ENCODE data around the gene ITGAE. TPM values are rescaled to one million over a fixed set of nuclear protein-coding genes. Genes with fewer than 3 reads are reported as not detected.

Gene ITGAE
- total RNA-seq, 2 experiments from 2014 or later: 38.0 to 38.8 TPM

DNA sequence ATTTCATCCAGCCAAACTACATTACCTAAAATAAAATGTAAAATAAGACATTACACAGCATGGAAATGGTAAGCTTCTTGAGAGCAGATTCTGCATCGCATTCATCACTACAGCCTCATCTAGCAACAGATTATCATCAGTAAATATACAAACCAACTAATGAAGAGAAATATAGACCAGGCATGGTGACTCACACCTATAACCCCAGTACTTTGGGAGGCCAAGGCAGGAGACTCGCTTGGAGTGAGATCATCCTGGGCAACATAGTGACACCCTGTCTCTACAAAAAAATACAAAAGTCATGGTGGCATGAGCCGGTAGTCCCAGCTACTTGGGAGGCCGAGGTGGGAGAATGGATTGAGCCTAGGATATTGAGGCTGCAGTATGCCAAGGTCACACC is 25.2 kb upstream of the ITGAE start:
- ChIA-PET POLR2A (no interaction called here), CTCF (interaction anchor here (0.8 to 4.9 kb wide), 11 partner anchors 9 to 142 kb away, joined by 3 to 111 read pairs (median 6); partner anchors contain the start of genes HASPIN and NCBP3)

DNA sequence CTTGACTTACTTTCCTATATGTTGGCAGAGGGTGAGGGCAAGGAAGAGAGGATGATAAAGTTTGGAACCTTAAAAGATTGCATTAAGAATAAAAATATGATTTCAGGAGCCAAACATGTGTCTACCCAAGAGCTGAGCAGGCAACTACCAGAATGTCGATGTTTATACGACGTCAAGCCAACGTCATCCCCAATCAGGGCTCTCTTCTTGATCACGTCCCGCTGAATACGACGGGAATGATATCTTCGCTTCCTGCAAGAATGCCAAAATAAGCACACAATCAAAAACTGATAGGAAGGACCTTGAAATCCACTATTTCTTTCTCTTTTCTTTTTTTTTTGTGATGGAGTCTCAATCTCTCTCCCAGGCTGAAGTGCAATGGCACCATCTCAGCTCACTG is 20.1 kb upstream of the ITGAE start:
- ChIA-PET POLR2A (no interaction called here), CTCF (no interaction called here)

DNA sequence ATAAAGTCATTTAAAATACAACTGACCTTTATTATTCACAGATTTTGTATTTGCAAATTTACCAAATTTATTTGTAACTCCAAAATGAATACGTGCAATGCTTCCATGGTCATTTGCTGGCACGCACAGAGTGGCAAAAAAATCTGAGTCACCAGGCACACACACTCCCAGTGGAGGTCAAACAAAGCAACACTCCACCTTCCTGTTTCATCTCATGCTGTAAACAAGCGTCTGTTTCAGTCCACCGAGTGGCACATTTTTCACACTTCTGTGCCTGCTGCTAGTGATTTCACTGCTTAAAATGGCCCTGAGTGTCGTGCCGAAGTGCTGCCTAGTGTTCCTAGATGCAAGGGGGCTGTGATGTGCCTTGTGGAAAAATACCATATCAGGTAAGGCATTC is 17.8 kb upstream of the ITGAE start:
- ChIA-PET POLR2A (no interaction called here), CTCF (interaction anchor here (2.2 kb wide), 1 partner anchor 9 kb away, joined by 7 read pairs; no protein-coding TSS in a partner anchor)

DNA sequence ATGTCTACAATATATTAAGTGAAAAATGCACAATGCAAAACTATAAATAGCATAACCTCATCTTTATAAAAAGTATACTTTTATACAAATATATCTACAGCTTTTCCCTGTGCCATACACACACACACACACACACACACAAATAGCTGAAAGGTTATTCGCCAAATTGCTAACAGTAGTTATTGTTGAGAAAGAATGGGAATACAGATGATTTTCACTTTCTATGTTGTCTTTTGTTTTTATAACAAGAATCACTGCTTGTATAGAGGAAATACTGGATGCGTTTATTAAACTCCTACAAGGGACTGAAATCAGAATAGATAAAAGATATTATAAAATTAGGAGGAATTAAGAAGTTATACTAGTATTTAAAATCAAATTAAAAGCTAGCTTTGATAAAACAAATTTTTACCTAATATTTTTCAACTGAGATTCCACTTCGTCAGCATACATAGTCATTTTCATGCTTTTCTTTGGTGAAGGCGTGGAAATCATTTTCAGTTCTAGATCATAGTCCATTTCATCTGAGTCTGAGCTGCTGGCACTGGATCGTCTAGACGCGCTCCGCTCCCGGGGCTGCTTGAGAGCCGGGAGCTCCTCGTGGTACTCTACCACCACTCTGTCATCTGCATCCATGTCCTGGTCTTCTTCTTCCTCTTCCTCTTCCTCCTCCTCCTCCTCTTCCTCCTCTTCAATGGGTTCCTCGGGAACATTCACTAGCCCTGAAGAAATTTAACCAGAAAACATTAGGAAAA is 17.0 kb upstream of the ITGAE start:
- ChIA-PET CTCF (interaction anchor here (2.1 to 2.7 kb wide), 3 partner anchors 9 to 83 kb away, joined by 7 to 9 read pairs (median 8); no protein-coding TSS in a partner anchor), POLR2A (interaction anchor here (0.5 kb wide), 1 partner anchor 79 kb away, joined by 4 read pairs; no protein-coding TSS in a partner anchor)

DNA sequence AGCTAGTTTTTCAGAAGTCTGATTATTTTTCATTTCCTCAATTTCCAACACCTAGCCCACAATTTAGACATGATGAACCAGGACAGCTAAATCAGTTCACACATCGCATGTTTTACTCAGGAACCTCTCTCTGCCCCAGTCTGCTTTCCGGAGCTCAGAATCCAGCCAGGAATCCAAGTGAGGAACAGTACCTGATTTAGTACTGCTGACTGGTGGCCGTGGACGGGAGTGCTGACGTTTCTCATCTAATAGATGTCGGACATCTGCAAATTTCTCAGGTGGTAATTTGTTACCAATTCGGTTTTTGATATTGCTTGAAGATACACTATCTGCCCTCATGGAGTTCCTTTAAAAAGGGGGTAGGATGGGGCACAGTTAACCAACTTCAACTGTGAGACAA is 14.9 kb upstream of the ITGAE start:
- POLR2A ChIA-PET: no interaction called here
- CTCF ChIA-PET: interaction anchor here (1.7 to 2.7 kb wide), 2 partner anchors 78 to 81 kb away, joined by 8 read pairs; no protein-coding TSS in a partner anchor

DNA sequence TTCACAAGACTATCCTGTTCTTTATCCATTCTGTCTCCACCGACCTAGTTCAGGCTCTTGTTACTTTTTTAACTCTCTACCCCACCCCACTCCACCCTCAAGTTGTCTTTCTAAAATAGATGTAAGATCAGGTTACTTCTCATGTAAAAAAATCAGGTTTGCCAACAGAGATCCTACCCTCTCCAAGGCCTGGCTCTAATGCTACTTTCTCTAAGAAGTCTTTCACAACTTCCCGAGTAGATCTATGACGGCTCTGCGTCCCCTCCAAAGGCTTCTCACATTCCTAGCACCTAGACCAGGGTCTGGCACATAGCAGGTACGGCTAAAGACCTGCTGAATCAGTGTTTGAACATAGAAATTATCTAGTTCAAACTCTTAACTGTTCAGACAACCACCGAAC is 14.1 kb upstream of the ITGAE start:
- POLR2A ChIA-PET: no interaction called here
- CTCF ChIA-PET: interaction anchor here (0.7 to 1.7 kb wide), 2 partner anchors 11 to 77 kb away, joined by 3 to 8 read pairs; no protein-coding TSS in a partner anchor

DNA sequence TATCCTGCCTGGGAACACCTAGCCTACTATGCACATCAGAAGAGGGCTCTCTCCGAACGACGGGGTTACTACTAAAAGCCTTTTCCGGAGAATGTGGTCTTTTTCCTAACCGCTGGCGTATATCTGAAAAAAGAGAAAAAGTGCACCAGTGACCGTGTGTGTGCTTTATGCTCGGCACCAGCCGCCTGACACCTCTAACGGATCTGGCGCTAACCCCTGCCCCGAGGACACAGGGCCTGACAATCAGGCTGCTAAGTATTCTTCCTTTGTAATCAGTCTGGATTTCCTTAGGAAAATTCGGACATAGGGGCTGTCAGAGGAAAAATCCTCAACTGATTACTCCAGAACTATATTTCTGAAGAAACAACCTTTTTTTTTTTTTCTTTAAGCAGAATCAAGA is 13.4 kb upstream of the ITGAE start:
- ChIA-PET POLR2A (no interaction called here), CTCF (interaction anchor here (0.7 to 1.7 kb wide), 2 partner anchors 11 to 77 kb away, joined by 3 to 8 read pairs; no protein-coding TSS in a partner anchor)

DNA sequence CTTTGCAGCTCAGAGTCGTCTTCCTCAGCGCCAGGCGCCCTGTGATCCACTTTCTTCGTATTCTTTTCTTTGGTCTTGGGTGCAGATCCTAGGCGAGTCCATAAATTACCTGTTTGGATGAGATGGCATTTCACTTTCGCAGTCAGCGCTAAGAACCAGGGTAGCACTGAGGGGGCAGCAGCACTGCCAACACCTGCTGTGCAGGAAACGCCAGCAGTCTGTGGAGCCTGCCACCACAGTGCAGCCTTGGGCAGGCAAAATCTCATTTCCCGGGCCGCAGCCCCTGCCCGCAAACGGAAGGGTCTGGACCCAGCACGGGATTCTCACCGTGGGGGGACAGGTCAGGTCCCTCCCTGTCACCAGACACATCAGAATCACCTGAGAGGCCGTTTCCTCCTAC is 12.2 kb upstream of the ITGAE start:
- ChIA-PET POLR2A (no interaction called here), CTCF (interaction anchor here (1.4 kb wide), 1 partner anchor 75 kb away, joined by 7 read pairs; no protein-coding TSS in a partner anchor)

DNA sequence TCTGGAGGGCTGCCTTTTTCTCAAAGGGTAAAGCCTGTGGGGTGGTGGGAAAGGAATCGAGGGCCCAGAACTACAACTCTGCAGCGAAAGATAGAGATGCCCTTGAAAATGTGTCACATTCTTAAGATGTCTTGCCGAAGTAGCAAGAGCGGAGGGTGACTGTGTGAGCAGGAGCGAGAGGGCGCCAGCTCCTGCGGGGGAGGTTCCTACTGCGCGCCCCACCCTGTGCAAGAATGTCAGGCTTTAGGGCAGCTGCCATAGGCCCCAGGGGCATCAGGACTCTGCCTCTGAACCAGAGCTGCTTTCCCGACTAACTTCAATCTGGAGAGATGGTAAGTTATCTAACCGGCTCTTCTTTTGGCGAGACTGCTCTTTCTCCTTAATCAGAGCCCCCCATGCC is 11.8 kb upstream of the ITGAE start:
- POLR2A ChIA-PET: no interaction called here
- CTCF ChIA-PET: interaction anchor here (1.4 kb wide), 1 partner anchor 75 kb away, joined by 7 read pairs; no protein-coding TSS in a partner anchor

DNA sequence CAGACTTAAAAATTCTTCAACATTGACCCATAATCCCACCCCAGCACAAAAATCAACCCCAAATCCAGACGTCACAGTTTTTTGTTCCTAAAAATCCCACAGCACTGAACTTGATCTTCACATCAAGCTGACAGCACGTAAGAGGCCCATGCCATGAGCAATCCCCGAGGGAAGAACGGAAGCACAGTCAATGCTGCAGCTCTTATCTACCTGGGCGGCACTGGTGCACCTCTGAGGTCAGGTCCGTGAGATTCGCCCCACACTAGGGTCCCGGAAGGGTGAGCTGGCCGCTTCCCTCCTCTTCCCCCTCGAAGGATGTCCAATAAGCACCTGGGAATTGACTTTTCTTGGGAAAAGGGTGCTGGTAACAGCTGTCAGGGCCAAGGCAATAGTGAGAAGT is 11.3 kb upstream of the ITGAE start:
- ChIA-PET CTCF (interaction anchor here (1.4 kb wide), 1 partner anchor 74 kb away, joined by 7 read pairs; no protein-coding TSS in a partner anchor), POLR2A (interaction anchor here (0.5 kb wide), 1 partner anchor 15 kb away, joined by 4 read pairs; no protein-coding TSS in a partner anchor)

DNA sequence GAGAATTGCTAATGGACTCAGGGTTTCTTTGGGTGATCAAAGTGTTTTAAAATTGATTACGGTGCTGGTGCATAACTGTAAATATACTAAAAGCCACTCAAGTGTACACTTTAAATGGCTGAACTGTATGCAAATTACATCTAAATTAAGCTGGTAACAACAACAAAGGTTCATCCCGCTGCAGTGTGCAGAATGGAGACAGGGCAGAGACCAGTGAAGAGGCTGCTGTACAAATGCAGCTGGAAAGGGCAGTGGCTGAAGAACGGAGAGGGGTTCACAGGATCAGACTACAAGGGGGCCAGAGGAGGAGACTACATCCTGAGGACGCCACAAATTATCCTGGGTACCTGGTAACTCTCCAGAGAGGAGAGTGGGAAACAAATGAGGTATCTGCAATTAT is 9.0 kb upstream of the ITGAE start:
- POLR2A ChIA-PET: no interaction called here
- CTCF ChIA-PET: interaction anchor here (1.1 to 2.2 kb wide), 2 partner anchors 72 to 127 kb away, joined by 3 to 12 read pairs; no protein-coding TSS in a partner anchor

DNA sequence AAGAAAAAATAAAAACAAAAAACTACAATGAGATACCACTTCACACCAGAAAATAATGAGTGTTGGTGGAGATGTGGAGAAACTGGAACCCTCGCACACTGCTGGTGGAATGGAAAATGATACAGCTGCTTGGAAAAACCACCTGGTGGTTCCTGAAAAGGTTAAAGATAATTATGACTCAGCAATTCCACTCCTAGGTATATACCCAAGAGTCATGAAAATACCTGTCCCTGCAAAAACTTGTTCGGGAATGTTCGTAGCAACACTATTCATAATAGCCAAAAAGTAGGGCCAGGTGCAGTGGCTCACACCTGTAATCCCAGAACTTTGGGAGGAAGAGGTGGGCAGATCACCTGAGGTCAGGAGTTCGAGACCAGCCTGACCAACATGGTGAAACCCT is 8.1 kb upstream of the ITGAE start:
- ChIA-PET POLR2A (no interaction called here), CTCF (interaction anchor here (2.2 kb wide), 1 partner anchor 71 kb away, joined by 12 read pairs; no protein-coding TSS in a partner anchor)

DNA sequence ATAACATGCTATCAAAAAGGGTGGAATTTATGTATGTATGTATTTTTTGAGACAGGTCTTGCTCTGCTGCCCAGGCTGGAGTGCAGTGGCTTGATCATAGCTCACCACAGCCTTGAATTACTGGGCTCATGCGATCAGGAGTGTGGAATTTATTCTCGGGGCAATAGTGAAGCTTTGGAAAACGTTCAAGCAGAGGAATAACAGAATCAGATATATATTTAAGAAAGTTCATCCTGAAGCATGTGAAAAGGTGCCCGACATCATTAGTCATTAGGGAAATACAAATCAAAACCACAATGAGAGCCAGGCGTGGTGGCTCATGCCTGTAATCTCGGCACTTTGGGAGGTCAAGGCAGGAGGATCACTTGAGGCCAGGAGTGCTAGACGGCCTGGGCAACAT is 7.7 kb upstream of the ITGAE start:
- CTCF ChIA-PET: interaction anchor here (0.7 to 2.3 kb wide), 3 partner anchors 12 to 71 kb away, joined by 5 to 8 read pairs (median 5); no protein-coding TSS in a partner anchor
- POLR2A ChIA-PET: no interaction called here

DNA sequence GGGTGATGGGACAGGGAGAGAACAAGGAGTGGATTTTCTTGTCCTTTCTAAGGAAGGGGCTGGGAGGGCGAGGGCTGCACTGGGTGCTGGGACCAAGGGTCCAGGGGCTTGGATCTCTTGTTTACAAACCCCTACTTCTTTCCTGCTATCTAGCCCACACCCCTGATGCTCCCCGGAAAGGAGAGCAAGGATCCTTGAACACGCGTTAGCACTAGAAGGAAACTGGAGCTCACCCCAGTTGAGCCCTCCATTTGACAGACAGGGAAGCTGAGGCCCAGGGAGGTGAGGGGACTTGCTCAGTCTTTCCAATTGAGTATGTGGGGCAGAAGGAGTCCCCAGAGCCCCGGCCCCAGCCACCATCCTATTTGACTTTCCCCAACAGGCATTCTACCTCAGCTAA is 4.6 kb upstream of the ITGAE start:
- POLR2A ChIA-PET: no interaction called here
- CTCF ChIA-PET: interaction anchor here (0.8 to 1.5 kb wide), 2 partner anchors 10 to 22 kb away, joined by 4 to 7 read pairs; no protein-coding TSS in a partner anchor

DNA sequence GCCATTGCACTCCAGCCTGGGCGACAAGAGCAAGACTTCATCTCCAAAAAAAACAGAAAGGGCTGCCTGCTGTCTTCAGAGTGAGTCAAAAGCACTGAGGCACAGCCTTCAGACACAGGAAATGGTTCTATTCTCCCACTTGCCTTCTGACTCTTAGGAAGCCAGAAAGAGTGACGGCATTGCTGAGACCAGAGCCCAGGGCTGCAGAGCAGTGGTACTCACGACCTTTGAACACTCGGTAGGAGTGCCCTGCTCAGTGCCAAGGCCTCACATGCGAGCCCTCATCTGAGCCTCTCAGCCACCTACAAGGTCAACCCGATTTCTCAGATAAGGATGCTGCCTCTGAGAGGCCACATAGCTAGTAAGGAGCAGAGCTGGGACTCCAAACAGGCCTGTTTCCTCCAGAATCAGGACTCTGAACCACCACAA is 3.5 kb upstream of the ITGAE start:
- POLR2A ChIA-PET: no interaction called here
- CTCF ChIA-PET: interaction anchor here (2.0 kb wide), 1 partner anchor 67 kb away, joined by 9 read pairs; no protein-coding TSS in a partner anchor

DNA sequence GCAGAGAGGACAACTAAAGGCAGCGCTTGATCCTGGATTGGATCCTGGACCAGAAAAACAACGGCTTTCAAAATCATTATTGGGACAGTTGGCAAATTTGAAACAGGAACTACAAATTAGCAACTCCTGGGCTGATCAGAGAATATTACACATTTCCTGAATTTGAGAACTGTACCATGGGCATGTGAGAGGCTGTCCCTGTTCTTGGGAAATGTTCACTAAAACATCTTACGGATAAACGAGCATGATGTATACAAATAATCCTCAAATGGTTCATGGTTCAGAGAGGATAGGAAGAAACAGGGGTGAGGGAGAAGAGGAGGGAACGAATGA is 2.3 kb upstream of the ITGAE start:
- CTCF ChIA-PET: interaction anchor here (1.6 to 2.0 kb wide), 2 partner anchors 25 to 66 kb away, joined by 3 to 9 read pairs; no protein-coding TSS in a partner anchor
- POLR2A ChIA-PET: no interaction called here

DNA sequence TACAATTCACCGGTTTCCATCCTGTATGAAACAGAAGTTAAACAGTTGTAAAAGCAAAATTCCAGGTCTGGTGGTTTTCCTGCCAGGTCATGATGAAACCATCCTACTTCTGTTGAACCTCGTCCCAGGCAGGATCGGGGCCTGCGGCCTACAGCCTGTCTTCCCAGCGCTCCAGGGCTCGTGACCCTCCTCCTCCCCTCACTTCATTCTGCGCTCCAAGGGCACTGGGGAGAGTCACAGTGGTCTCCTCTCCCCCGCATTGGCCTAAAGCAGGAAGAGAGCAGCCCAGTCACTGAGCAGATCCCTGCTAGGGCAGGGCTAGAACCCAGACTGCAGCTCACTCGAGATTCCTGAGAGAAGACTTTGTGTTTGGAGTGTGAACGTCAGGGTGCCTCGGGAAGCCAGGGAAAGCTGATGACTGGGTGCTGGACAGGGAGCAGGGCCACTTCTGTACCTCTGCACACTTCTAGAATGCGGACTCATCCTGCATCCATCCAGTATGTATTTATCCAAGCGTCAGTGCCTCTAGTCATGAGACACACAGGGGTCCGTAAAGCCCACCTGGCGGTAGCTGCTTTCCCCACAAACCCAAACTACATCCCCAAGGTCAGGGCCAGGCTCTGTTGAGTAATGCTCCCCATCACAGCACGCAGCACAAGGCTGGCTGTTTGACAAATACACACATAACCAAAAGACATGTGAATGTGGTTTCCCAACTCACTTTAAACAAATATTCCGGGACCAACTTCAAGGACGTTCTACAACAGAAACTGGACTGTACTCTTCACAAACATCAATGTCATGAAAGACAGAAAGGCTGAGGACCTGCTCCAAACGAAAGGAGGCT is 1.7 kb upstream of the ITGAE start:
- ChIA-PET CTCF (interaction anchor here (1.6 kb wide), 1 partner anchor 25 kb away, joined by 3 read pairs; no protein-coding TSS in a partner anchor), POLR2A (no interaction called here)

DNA sequence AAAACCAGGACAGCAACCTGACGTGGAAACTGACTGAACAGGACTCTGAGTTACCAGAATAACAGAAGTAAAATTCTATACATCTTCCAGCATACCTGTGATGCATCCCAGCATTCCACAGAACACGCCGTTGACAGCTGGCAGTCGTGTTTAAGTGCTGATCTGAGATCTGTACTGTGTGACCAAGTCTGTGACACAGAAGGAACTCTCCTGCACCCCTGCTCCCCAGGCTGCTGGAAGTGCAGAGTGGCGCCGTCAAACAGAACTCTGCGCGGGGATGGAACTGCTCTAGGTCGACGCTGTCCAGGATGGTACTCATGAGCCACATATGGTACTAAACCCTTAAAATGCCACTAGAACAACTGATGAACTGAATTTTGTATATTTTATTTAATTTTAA is 804 bp upstream of the ITGAE start:
- ChIA-PET CTCF (interaction anchor here (1.8 kb wide), 1 partner anchor 26 kb away, joined by 6 read pairs; no protein-coding TSS in a partner anchor), POLR2A (no interaction called here)

DNA sequence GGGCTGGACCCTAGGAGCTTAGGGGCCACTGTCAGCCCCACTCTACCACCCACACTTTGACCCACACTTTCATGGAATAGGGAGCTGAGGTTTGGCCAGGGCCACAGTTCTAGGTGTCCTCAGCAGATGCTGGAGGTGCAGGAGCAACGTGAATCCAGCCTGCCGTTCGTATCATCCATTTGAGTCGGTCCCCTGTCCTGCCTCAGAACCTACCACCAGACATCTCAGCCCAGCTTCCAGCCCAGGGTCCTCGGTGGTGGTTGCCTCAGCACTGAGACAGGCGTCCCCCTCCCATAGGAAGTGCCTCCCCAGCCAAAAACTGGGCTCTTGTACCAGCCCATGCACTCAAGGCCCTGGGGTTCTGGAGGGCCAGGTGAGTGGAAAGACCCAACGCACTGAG is 359 bp upstream of the ITGAE start:
- POLR2A ChIA-PET: no interaction called here
- CTCF ChIA-PET: interaction anchor here (1.8 kb wide), 1 partner anchor 26 kb away, joined by 6 read pairs; no protein-coding TSS in a partner anchor

Measured in activated CD8-positive, alpha-beta memory T cell treated with anti-CD3 and anti-CD28 coated beads for 36 hours (primary cell).